Measurements from ENCODE around the gene MTUS2. TPM values are rescaled to one million over a fixed set of nuclear protein-coding genes. Genes with fewer than 3 reads are reported as not detected.

MTUS2 gene
- total and polyA plus RNA-seq, 2 donors (not counting 3 experiments of a cell fraction or from before 2014, with no cell fraction given): not detected

DNA sequence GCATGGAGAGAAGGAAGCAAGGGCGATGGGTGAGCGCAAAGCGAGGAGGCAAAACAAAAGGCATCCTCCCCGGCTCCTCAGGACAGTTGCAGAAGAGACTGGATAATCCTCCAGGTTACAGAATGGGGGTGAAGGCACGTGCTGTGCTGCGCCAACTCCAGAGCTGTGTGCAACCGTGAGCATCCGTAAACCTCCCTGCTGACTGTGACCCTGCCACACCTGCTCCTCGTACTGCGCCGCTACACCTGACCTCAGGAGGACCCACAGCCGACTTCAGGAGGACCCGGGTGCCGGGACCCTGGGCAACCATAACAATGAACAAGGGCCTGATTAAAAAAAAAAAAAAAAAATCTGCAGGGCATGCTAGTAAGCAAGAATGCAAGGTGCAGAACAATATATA, 706.6 kb downstream of the MTUS2 start:
- POLR2A ChIA-PET: no interaction called here
- no peak for DNase-seq (ENCODE audit: low read depth, low spot score)
- H4K20me1 ChIP-seq (replicated peaks; ENCODE audit: control insufficient read depth, extremely low read depth, insufficient read depth, low read length): no peaks in the 10 kb centered on the region
- H3K4me3 ChIP-seq (replicated peaks in 1 of 3; ENCODE audit: insufficient read depth in 1 of 3, low read depth in 1 of 3, low read length in 3 of 3): no peak overlapping the region
- no peak overlapping the region for H3K27ac ChIP-seq (ENCODE audit: insufficient read depth, low read depth, low read length)
- dilution Hi-C loops (cut with MboI; ENCODE audit: extremely low pct_ligation_motif_present, low sequenced_read_pairs): no loop called here
- no peak overlapping the region for H3K9ac ChIP-seq (replicated peaks; ENCODE audit: extremely low read depth, insufficient read depth, low read length)
- CTCF ChIA-PET: interaction anchor here (0.7 to 5.1 kb wide), 2 partner anchors 19 to 1131 kb away, joined by 3 to 20 read pairs; no protein-coding TSS in a partner anchor
- no TSS peak for BruUV-seq (replicated peaks)
- intact Hi-C loops (cut with micrococcal nuclease): no loop called here
- no peak overlapping the region for H2AFZ ChIP-seq (ENCODE audit: low read depth, low read length)
- H3K27me3 ChIP-seq (ENCODE audit: control insufficient read depth in 2 of 2, insufficient read depth in 2 of 2, low read length in 2 of 2): no peaks in the 10 kb centered on the region
- peaks cover 18% of the 10 kb centered on the region for H3K4me1 ChIP-seq (ENCODE audit: control insufficient read depth, extremely low read depth, insufficient read depth, low read length)
- H3K4me2 ChIP-seq (ENCODE audit: insufficient read depth, low read length): no peak overlapping the region
- peaks cover 13 to 19% of the 10 kb centered on the region in 2 experiments for H3K36me3 ChIP-seq (ENCODE audit: control insufficient read depth in 2 of 2, extremely low read depth in 1 of 2, insufficient read depth in 2 of 2, low read length in 2 of 2)
- H3K9me3 ChIP-seq (replicated peaks; ENCODE audit: control insufficient read depth, insufficient read depth, low read length): no peaks in the 10 kb centered on the region
- no peaks in the 10 kb centered on the region for H3K9me1 ChIP-seq (replicated peaks; ENCODE audit: control insufficient read depth, extremely low read depth, insufficient read depth, low read length)
- H3K79me2 ChIP-seq (ENCODE audit: control insufficient read depth, insufficient read depth, low read length): peaks cover 9% of the 10 kb centered on the region
- no peak for TF ChIP-seq POLR2AphosphoS5 (IDR thresholded peaks at IDR 0.05; ENCODE audit: insufficient read depth, low read depth, low read length)
- TF ChIP-seq JUN (IDR thresholded peaks at IDR 0.05; ENCODE audit: borderline replicate concordance, insufficient read depth, insufficient read length, low read depth): no peak
- no peak for TF ChIP-seq FOS (IDR thresholded peaks at IDR 0.05; ENCODE audit: borderline replicate concordance, insufficient read depth, low read length)
- no peak for TF ChIP-seq POLR2A (IDR thresholded peaks at IDR 0.05; ENCODE audit: low read depth, low read length)
- no peak for TF ChIP-seq MYC (IDR thresholded peaks at IDR 0.05; ENCODE audit: low read depth, low read length)
- no peak for TF ChIP-seq GATA2 (IDR thresholded peaks at IDR 0.05; ENCODE audit: insufficient read depth, insufficient read length, low read depth, low read length)
- TF ChIP-seq, protein P1, sequence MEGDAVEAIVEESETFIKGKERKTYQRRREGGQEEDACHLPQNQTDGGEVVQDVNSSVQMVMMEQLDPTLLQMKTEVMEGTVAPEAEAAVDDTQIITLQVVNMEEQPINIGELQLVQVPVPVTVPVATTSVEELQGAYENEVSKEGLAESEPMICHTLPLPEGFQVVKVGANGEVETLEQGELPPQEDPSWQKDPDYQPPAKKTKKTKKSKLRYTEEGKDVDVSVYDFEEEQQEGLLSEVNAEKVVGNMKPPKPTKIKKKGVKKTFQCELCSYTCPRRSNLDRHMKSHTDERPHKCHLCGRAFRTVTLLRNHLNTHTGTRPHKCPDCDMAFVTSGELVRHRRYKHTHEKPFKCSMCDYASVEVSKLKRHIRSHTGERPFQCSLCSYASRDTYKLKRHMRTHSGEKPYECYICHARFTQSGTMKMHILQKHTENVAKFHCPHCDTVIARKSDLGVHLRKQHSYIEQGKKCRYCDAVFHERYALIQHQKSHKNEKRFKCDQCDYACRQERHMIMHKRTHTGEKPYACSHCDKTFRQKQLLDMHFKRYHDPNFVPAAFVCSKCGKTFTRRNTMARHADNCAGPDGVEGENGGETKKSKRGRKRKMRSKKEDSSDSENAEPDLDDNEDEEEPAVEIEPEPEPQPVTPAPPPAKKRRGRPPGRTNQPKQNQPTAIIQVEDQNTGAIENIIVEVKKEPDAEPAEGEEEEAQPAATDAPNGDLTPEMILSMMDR (IDR thresholded peaks at IDR 0.05; ENCODE audit: extremely low read depth in 1 of 2, insufficient read depth in 1 of 2, low read depth in 1 of 2, low read length in 2 of 2): no peak
- TF ChIP-seq MAX (IDR thresholded peaks at IDR 0.05; ENCODE audit: insufficient read depth, insufficient read length): no peak
- no peak for TF ChIP-seq EZH2 (IDR thresholded peaks at IDR 0.05; ENCODE audit: borderline replicate concordance, low read depth, low read length, severe bottlenecking)
- no peak for FAIRE-seq
